B cell (primary cell): Measurements from ENCODE around the gene KLK15.

Experiments
- EZH2 ChIP-seq: IDR thresholded peaks from 2 replicates; pipeline ENCODE4 v1.6.1; 2012; ENCODE audit warnings: borderline replicate concordance, low read depth, mild to moderate bottlenecking, moderate library complexity, low read length; ENCODE audit not compliant: insufficient read depth, poor library complexity, severe bottlenecking
- TF ChIP-seq, protein P1 (sequence below): fragments of 200-600 bp; IDR thresholded peaks from one replicate; pipeline ENCODE4 v1.8.0; 2022; ENCODE audit warnings: antibody characterized with exemption, mild to moderate bottlenecking

DNA sequence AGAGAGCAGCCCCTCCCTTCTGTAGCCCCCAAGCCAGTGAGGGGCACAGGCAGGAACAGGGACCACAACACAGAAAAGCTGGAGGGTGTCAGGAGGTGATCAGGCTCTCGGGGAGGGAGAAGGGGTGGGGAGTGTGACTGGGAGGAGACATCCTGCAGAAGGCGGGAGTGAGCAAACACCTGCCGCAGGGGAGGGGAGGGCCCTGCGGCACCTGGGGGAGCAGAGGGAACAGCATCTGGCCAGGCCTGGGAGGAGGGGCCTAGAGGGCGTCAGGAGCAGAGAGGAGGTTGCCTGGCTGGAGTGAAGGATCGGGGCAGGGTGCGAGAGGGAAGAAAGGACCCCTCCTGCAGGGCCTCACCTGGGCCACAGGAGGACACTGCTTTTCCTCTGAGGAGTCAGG lies 25.5 kb upstream of the KLK15 start:
- TF ChIP-seq, protein P1, sequence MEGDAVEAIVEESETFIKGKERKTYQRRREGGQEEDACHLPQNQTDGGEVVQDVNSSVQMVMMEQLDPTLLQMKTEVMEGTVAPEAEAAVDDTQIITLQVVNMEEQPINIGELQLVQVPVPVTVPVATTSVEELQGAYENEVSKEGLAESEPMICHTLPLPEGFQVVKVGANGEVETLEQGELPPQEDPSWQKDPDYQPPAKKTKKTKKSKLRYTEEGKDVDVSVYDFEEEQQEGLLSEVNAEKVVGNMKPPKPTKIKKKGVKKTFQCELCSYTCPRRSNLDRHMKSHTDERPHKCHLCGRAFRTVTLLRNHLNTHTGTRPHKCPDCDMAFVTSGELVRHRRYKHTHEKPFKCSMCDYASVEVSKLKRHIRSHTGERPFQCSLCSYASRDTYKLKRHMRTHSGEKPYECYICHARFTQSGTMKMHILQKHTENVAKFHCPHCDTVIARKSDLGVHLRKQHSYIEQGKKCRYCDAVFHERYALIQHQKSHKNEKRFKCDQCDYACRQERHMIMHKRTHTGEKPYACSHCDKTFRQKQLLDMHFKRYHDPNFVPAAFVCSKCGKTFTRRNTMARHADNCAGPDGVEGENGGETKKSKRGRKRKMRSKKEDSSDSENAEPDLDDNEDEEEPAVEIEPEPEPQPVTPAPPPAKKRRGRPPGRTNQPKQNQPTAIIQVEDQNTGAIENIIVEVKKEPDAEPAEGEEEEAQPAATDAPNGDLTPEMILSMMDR = no peak
- TF ChIP-seq EZH2 = no peak
